Measurements from ENCODE around the gene MED1. TPM values are rescaled to one million over a fixed set of nuclear protein-coding genes. Genes with fewer than 3 reads are reported as not detected.

Gene MED1
- total RNA-seq, 1 donor from 2014 or later, result 37.2 TPM

DNA sequence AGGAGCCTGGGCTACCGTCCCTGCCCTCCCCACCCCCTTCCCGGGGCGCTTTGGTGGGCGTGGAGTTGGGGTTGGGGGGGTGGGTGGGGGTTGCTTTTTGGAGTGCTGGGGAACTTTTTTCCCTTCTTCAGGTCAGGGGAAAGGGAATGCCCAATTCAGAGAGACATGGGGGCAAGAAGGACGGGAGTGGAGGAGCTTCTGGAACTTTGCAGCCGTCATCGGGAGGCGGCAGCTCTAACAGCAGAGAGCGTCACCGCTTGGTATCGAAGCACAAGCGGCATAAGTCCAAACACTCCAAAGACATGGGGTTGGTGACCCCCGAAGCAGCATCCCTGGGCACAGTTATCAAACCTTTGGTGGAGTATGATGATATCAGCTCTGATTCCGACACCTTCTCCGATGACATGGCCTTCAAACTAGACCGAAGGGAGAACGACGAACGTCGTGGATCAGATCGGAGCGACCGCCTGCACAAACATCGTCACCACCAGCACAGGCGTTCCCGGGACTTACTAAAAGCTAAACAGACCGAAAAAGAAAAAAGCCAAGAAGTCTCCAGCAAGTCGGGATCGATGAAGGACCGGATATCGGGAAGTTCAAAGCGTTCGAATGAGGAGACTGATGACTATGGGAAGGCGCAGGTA is 11.0 kb upstream of the MED1 start:
- Histone ChIP-seq H3K36me3 (no peaks in the 10 kb centered on the region), H3K27ac (peak overlapping the region; percentile 98), H3K4me1 (peaks cover 28% of the 10 kb centered on the region), H3K9me3 (no peaks in the 10 kb centered on the region), H3K4me3 (peak overlapping the region; percentile 98), H3K27me3 (no peaks in the 10 kb centered on the region)
- ATAC-seq, result peak; percentile 18
- intact Hi-C loops (cut with DNase I), result no loop called here
- TF ChIP-seq, protein P1, sequence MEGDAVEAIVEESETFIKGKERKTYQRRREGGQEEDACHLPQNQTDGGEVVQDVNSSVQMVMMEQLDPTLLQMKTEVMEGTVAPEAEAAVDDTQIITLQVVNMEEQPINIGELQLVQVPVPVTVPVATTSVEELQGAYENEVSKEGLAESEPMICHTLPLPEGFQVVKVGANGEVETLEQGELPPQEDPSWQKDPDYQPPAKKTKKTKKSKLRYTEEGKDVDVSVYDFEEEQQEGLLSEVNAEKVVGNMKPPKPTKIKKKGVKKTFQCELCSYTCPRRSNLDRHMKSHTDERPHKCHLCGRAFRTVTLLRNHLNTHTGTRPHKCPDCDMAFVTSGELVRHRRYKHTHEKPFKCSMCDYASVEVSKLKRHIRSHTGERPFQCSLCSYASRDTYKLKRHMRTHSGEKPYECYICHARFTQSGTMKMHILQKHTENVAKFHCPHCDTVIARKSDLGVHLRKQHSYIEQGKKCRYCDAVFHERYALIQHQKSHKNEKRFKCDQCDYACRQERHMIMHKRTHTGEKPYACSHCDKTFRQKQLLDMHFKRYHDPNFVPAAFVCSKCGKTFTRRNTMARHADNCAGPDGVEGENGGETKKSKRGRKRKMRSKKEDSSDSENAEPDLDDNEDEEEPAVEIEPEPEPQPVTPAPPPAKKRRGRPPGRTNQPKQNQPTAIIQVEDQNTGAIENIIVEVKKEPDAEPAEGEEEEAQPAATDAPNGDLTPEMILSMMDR (IDR thresholded peaks at IDR 0.05), result no peak
- DNase-seq, result no peak

DNA sequence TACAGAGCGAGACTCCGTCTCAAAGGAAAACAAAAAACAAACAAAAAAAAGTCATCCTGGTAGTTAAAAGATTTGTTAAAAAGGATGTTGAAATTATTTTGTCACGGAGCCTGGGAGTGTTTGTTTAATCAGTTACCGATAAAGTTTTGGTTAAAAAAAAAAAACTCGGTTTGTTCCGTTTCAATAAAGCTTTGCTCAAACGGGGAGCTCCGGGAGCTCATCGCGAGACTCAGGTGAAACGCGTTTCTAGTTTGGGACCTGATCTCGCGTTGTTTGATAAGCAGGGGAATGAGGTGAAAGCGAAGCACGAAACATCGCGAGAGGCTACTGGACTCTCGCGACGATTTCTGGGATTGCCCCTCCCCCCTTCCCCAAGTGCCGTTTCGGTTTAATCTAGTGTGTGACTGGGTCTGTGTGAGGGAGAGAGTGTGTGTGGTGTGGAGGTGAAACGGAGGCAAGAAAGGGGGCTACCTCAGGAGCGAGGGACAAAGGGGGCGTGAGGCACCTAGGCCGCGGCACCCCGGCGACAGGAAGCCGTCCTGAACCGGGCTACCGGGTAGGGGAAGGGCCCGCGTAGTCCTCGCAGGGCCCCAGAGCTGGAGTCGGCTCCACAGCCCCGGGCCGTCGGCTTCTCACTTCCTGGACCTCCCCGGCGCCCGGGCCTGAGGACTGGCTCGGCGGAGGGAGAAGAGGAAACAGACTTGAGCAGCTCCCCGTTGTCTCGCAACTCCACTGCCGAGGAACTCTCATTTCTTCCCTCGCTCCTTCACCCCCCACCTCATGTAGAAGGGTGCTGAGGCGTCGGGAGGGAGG is 10.3 kb upstream of the MED1 start, which contains the start of gene CDK12:
Gene CDK12 (plus strand): TSS at position 374 of the 813 bp plus-strand sequence. CDS start 586 bp downstream, outside the sequence.
- no peaks in the 10 kb centered on the region for H3K27me3 ChIP-seq
- H3K9me3 ChIP-seq, result no peaks in the 10 kb centered on the region
- ATAC-seq (peak; percentile 95), DNase-seq (peak; percentile 93)
- TF ChIP-seq, protein P1 (IDR thresholded peaks at IDR 0.05), result no peak
- intact Hi-C loops (cut with DNase I), result no loop called here
- H3K27ac ChIP-seq, result peak within 1 kb of the TSS; percentile 98
- H3K36me3 ChIP-seq, result no peaks in the 10 kb centered on the region
- H3K4me1 ChIP-seq, result peaks cover 28% of the 10 kb centered on the region
- H3K4me3 ChIP-seq, result peak within 1 kb of the TSS; percentile 98

DNA sequence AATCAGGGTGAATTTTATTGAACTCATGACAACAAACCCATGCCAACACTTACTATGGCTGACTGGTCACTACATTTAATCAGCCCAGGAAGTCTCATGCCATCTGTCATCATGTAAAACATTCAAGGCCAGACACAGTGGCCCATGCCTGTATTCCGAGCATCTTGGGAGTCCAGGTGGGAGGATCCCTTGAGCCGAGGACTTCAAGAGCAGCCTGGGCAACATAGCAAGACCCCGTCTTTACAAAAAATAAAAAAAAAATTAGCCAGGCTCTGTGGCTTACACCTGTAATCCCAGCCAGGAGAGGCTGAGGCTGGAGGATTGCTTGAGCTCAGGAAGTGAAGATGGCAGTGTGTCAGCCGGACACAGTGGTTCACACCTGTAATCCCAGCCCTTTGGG is 4.9 kb upstream of the MED1 start:
- H3K4me3 ChIP-seq, result no peak overlapping the region
- no peaks in the 10 kb centered on the region for H3K4me1 ChIP-seq
- H3K9me3 ChIP-seq, result no peaks in the 10 kb centered on the region
- no peak for ATAC-seq
- intact Hi-C loops (cut with DNase I), result no loop called here
- H3K36me3 ChIP-seq, result no peaks in the 10 kb centered on the region
- DNase-seq, result peak; percentile 50
- no peak overlapping the region for H3K27ac ChIP-seq
- no peaks in the 10 kb centered on the region for H3K27me3 ChIP-seq
- TF ChIP-seq, protein P1 (IDR thresholded peaks at IDR 0.05), result no peak

DNA sequence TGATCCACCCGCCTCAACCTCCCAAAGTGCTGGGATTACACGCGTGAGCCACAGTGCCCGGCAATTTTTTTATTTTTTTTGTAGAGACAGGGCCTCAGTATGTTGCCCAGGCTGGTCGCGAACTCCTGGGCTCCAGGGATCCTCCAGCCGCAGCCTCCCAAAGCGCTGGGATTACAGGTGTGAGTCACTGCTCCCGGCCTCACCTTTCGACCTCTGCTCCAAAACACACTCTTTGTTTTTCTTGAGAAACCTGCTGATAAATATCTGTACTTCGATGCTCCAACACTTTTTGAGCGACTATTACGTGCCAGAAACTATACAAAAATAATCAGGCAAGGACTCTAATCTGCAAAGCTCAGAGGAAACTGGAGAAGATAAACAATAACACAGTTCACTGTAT is 1.0 kb downstream of the MED1 start:
- H3K27ac ChIP-seq, result no peak overlapping the region
- peak; percentile 36 for DNase-seq
- no peaks in the 10 kb centered on the region for H3K27me3 ChIP-seq
- intact Hi-C loops (cut with DNase I), result no loop called here
- H3K36me3 ChIP-seq, result peaks cover 30% of the 10 kb centered on the region
- no peak for ATAC-seq
- H3K9me3 ChIP-seq, result no peaks in the 10 kb centered on the region
- TF ChIP-seq, protein P1 (IDR thresholded peaks at IDR 0.05), result no peak
- peaks cover 7% of the 10 kb centered on the region for H3K4me1 ChIP-seq
- H3K4me3 ChIP-seq, result peak overlapping the region; percentile 76

DNA sequence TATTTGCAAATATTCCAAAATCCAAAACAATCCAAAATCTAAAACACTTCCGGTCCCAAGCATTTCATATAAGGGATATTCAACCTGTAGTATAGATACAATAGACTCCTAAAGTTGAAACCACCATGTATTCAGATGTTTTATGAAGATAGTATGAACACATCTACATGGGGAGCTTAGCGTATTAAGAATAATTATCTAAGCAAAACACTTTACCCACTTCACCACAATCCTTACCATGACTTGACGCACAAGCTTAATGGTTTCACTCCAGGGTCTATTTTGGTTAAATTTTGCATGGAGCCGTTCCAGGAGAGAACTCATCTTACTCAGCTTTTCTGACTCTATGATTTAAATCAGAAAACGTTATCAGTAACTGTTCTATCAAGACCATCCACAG is 3.5 kb downstream of the MED1 start:
- intact Hi-C loops (cut with DNase I), result no loop called here
- Histone ChIP-seq H3K4me3 (no peak overlapping the region), H3K36me3 (peaks cover 54% of the 10 kb centered on the region), H3K4me1 (peaks cover 7% of the 10 kb centered on the region), H3K27me3 (no peaks in the 10 kb centered on the region), H3K27ac (no peak overlapping the region), H3K9me3 (no peaks in the 10 kb centered on the region)
- ATAC-seq (no peak), DNase-seq (no peak)
- TF ChIP-seq, protein P1 (IDR thresholded peaks at IDR 0.05), result no peak
